HEK293 (cell line): ENCODE results near the gene OGFOD1.

ENCODE experiments used
- CTCF ChIA-PET: fragments of 350-600 bp; formaldehyde crosslinking; extraction: SDS; loops from one replicate; lab custom pipeline; 2021; ENCODE audit warnings: antibody characterized with exemption; lab: Yijun Ruan, JAX
- POLR2A ChIA-PET: fragments of 300-600 bp; formaldehyde crosslinking; extraction: SDS; loops from one replicate; lab custom pipeline; 2020; ENCODE audit warnings: antibody characterized with exemption, inconsistent platforms; lab: Yijun Ruan, JAX
- H3K27ac ChIP-seq: fragments of 200-500 bp; sonication (Bioruptor generic); 2 replicates; pipeline ENCODE4 v1.5.1; 2014; ENCODE audit warnings: low read depth, low read length, control low read depth, inconsistent platforms; ENCODE audit errors: extremely low read depth
- H3K36me3 ChIP-seq, 2 experiments: fragments of 200-500 bp in 1 of 2; sonication (Bioruptor generic) in 1 of 2; 1 replicate in 1 of 2; 2 replicates in 1 of 2; pipeline ENCODE4 v1.5.1; 2014 to 2017; ENCODE audit warnings: inconsistent platforms in 2 of 2, low read length in 2 of 2; ENCODE audit not compliant: control insufficient read depth in 2 of 2, insufficient read depth in 1 of 2
- H3K4me1 ChIP-seq: fragments of 200-500 bp; sonication (Bioruptor generic); 2 replicates; pipeline ENCODE4 v1.5.1; 2014; ENCODE audit warnings: mild to moderate bottlenecking, low read length, inconsistent platforms; ENCODE audit not compliant: control insufficient read depth, insufficient read depth
- H3K4me3 ChIP-seq: 2 replicates; pipeline ENCODE4 v1.5.1; 2011; ENCODE audit warnings: low read depth, mild to moderate bottlenecking, control low read depth, low read length, moderate library complexity
- H3K9me3 ChIP-seq: fragments of 200-500 bp; sonication (Bioruptor generic); 2 replicates; pipeline ENCODE4 v1.5.1; 2014; ENCODE audit warnings: low read depth, low read length, inconsistent platforms; ENCODE audit not compliant: control insufficient read depth, insufficient read depth
- HOXC10 ChIP-seq: sonication (generic); formaldehyde crosslinking; IDR thresholded peaks from 2 replicates; pipeline ENCODE4 v1.8.1; 2023; ENCODE audit warnings: mild to moderate bottlenecking, missing genetic modification reagents
- OVOL3 ChIP-seq: fragments of 450-650 bp; formaldehyde crosslinking; IDR thresholded peaks from 2 replicates; pipeline ENCODE4 v1.5.1; 2016; ENCODE audit warnings: missing biosample characterization, missing genetic modification characterization
- REPIN1 ChIP-seq: fragments of 450-650 bp; formaldehyde crosslinking; IDR thresholded peaks from 2 replicates; pipeline ENCODE4 v1.5.1; 2017; ENCODE audit warnings: missing biosample characterization, missing genetic modification characterization, low read depth
- SP7 ChIP-seq: fragments of 450-650 bp; formaldehyde crosslinking; IDR thresholded peaks from 2 replicates; pipeline ENCODE4 v1.5.1; 2016; ENCODE audit warnings: missing biosample characterization, missing genetic modification characterization
- ZBTB1 ChIP-seq: fragments of 450-650 bp; formaldehyde crosslinking; IDR thresholded peaks from 2 replicates; pipeline ENCODE4 v1.5.1; 2016; ENCODE audit warnings: missing biosample characterization, missing genetic modification characterization
- ZBTB17 ChIP-seq: fragments of 450-650 bp; formaldehyde crosslinking; IDR thresholded peaks from 2 replicates; pipeline ENCODE4 v1.5.1; 2016; ENCODE audit warnings: missing biosample characterization, missing genetic modification characterization
- ZBTB49 ChIP-seq: fragments of 450-650 bp; formaldehyde crosslinking; IDR thresholded peaks from 2 replicates; pipeline ENCODE4 v1.5.1; 2016; ENCODE audit warnings: missing biosample characterization, missing genetic modification characterization, low read depth
- ZBTB6 ChIP-seq: fragments of 450-650 bp; formaldehyde crosslinking; IDR thresholded peaks from 2 replicates; pipeline ENCODE4 v1.5.1; 2017; ENCODE audit warnings: missing biosample characterization, missing genetic modification characterization
- ZNF324 ChIP-seq: fragments of 450-650 bp; formaldehyde crosslinking; IDR thresholded peaks from 2 replicates; pipeline ENCODE4 v1.5.1; 2016; ENCODE audit warnings: missing biosample characterization, missing genetic modification characterization
- ZNF548 ChIP-seq: fragments of 450-650 bp; formaldehyde crosslinking; IDR thresholded peaks from 2 replicates; pipeline ENCODE4 v1.5.1; 2016; ENCODE audit warnings: missing biosample characterization, missing genetic modification characterization
- ZNF555 ChIP-seq: fragments of 450-650 bp; formaldehyde crosslinking; conservative IDR thresholded peaks from 2 replicates; pipeline ENCODE4 v1.5.1; 2017; ENCODE audit warnings: missing biosample characterization, mild to moderate bottlenecking, missing genetic modification characterization, inconsistent platforms
- ZNF560 ChIP-seq: fragments of 450-650 bp; formaldehyde crosslinking; IDR thresholded peaks from 2 replicates; pipeline ENCODE4 v1.5.1; 2017; ENCODE audit warnings: missing biosample characterization, missing genetic modification characterization, borderline replicate concordance
- ZNF626 ChIP-seq: fragments of 450-650 bp; sonication (Bioruptor Pico); formaldehyde crosslinking; IDR thresholded peaks from 2 replicates; pipeline ENCODE4 v1.5.1; 2018; ENCODE audit warnings: missing biosample characterization, missing genetic modification characterization, inconsistent platforms
- ZNF660 ChIP-seq: fragments of 450-650 bp; IDR thresholded peaks from 2 replicates; pipeline ENCODE4 v1.5.1; 2018; ENCODE audit warnings: missing biosample characterization, mild to moderate bottlenecking, missing genetic modification characterization
- ZNF704 ChIP-seq: fragments of 450-650 bp; formaldehyde crosslinking; IDR thresholded peaks from 2 replicates; pipeline ENCODE4 v1.5.1; 2016; ENCODE audit warnings: missing biosample characterization, missing genetic modification characterization
- ZNF837 ChIP-seq: fragments of 450-650 bp; formaldehyde crosslinking; IDR thresholded peaks from 2 replicates; pipeline ENCODE4 v1.5.1; 2016; ENCODE audit warnings: missing biosample characterization, missing genetic modification characterization
- TF ChIP-seq, protein P1 (sequence below): fragments of 450-650 bp; formaldehyde crosslinking; IDR thresholded peaks from 2 replicates; pipeline ENCODE4 v1.5.1; 2017; ENCODE audit warnings: missing biosample characterization, mild to moderate bottlenecking, missing genetic modification characterization, moderate library complexity
- TF ChIP-seq, protein P2 (sequence below): fragments of 450-650 bp; formaldehyde crosslinking; IDR thresholded peaks from 2 replicates; pipeline ENCODE4 v1.5.1; 2016; ENCODE audit warnings: missing biosample characterization, missing genetic modification characterization

OGFOD1 gene

DNA sequence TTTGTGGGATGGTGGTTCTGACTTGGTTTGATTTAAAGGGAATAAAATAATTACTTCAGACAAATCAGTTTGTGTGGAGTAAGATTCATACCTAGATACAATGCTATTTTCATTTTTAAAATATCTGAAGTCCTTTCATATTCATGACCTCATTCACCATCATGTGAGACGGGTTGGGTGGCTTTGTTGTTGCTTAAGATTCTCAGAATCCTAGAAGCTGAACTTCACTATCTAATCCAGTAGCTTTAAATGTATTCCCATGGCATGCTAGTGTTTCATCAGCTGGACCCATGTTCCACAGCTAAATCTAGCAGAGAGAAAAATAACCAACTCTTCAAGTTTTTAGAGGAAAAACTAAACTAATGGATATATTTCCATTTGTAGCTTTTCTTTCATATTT is 23.3 kb upstream of the OGFOD1 start:
- Histone ChIP-seq H3K4me3 (no peak overlapping the region), H3K27ac (no peak overlapping the region), H3K36me3 (peaks cover 0 to 30% of the 10 kb centered on the region in 2 experiments; a peak in 1 of 3 replicates), H3K9me3 (no peaks in the 10 kb centered on the region), H3K4me1 (peaks cover under 1% of the 10 kb centered on the region; the same call in 1 of the 2 replicates)
- ChIA-PET POLR2A (interaction anchor here (3.1 kb wide), 1 partner anchor 23 kb away, joined by 12 read pairs; the partner anchor contains the start of genes NUDT21 and OGFOD1), CTCF (interaction anchor here (1.6 kb wide), 1 partner anchor 72 kb away, joined by 4 read pairs; no protein-coding TSS in a partner anchor)
- TF ChIP-seq ZBTB49 (no peak), OVOL3 (tag by site-specific recombination) (no peak), REPIN1 (tag by site-specific recombination) (no peak), ZNF660 (tag by site-specific recombination) (no peak), ZBTB6 (tag by site-specific recombination) (no peak), ZNF555 (tag by site-specific recombination) (no peak), ZBTB17 (no peak), ZNF324 (no peak), ZNF548 (tag by site-specific recombination) (no peak), ZNF626 (no peak), ZNF560 (tag by site-specific recombination) (no peak), ZBTB1 (no peak), ZNF704 (tag by site-specific recombination) (no peak), HOXC10 (no peak)
- TF ChIP-seq, protein P1, sequence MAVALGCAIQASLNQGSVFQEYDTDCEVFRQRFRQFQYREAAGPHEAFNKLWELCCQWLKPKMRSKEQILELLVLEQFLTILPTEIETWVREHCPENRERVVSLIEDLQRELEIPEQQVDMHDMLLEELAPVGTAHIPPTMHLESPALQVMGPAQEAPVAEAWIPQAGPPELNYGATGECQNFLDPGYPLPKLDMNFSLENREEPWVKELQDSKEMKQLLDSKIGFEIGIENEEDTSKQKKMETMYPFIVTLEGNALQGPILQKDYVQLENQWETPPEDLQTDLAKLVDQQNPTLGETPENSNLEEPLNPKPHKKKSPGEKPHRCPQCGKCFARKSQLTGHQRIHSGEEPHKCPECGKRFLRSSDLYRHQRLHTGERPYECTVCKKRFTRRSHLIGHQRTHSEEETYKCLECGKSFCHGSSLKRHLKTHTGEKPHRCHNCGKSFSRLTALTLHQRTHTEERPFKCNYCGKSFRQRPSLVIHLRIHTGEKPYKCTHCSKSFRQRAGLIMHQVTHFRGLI (tag by site-specific recombination): no peak

DNA sequence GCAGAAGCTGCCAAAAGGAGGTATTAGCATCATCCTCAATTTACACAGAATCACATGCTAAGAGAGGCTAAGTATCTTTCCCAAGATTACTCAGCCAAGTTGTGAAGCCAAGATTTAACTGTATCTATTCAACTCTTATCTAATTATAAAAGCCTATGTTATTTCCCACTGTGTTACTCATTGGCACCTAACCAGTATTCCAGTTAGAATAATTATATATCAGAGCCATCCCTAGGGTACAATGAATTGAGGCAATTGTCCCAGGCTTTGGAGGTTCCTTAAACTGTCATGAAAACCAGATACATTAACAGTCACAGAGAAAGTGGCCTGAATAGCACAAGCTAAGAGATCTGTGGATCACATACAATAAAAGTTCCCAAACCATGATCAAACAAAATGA is 15.1 kb upstream of the OGFOD1 start:
- Histone ChIP-seq H3K27ac (no peak overlapping the region), H3K4me1 (no peaks in the 10 kb centered on the region), H3K4me3 (no peak overlapping the region), H3K36me3 (peaks cover 19 to 79% of the 10 kb centered on the region in 2 experiments), H3K9me3 (no peaks in the 10 kb centered on the region)
- CTCF ChIA-PET: no interaction called here
- POLR2A ChIA-PET: interaction anchor here (1.6 kb wide), 1 partner anchor 15 kb away, joined by 3 read pairs; the partner anchor contains the start of genes NUDT21 and OGFOD1
- peak; percentile 73 for TF ChIP-seq SP7 (tag by site-specific recombination)
- TF ChIP-seq, protein P1 (tag by site-specific recombination): no peak
- TF ChIP-seq, protein P2, sequence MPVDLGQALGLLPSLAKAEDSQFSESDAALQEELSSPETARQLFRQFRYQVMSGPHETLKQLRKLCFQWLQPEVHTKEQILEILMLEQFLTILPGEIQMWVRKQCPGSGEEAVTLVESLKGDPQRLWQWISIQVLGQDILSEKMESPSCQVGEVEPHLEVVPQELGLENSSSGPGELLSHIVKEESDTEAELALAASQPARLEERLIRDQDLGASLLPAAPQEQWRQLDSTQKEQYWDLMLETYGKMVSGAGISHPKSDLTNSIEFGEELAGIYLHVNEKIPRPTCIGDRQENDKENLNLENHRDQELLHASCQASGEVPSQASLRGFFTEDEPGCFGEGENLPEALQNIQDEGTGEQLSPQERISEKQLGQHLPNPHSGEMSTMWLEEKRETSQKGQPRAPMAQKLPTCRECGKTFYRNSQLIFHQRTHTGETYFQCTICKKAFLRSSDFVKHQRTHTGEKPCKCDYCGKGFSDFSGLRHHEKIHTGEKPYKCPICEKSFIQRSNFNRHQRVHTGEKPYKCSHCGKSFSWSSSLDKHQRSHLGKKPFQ: no peak
- no peak for TF ChIP-seq ZNF837
